GM12873 (cell line): ENCODE measurements around the gene SLC25A47.

Source experiments
- TF ChIP-seq, protein P1 (sequence below): IDR thresholded peaks from 2 replicates; pipeline ENCODE4 v1.5.1; 2012; ENCODE audit warnings: low read depth, mild to moderate bottlenecking, moderate library complexity, low read length, control low read depth; ENCODE audit not compliant: insufficient read depth; ENCODE audit errors: missing control alignments

SLC25A47 gene

DNA sequence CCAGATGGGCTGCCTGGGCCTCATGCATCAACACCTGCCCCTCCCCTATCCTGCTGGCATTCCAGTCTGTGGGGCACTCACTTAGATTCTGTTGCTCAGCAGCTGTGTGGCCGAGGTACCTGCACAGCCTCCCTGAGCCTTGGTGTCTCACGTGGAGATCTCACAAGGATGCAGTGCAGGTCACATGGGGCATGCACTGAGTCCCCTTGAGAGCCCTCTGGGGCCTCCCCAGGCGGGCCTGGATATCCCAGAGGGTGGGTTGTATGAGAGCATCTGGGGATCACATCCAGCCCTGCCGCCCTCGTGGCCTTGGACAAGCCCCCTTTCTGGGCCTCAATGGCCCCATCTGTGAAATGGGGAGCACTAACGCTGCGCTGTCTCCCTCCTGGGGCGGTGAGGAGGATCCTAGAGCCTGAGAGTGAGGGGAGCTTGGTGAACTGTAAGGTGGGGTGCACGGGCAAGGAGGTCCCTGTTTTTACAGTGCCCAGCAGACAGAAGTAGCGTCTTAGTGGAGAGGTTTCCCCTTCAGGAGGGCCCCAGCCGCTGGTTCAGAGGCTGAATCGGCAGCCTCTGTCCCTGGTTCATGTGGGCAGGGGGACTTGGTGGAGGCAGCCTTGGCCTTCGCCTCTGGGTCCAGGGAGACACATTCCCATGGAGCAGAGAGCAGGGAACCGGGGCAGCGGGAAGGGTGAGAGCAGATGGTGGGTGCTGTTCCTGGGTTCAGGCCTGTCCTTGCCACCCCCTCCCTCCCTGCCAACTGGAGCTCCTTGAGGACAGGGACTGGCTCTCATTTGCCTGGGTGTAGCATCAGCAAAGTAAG, 791 bp upstream of the SLC25A47 start:
- TF ChIP-seq, protein P1, sequence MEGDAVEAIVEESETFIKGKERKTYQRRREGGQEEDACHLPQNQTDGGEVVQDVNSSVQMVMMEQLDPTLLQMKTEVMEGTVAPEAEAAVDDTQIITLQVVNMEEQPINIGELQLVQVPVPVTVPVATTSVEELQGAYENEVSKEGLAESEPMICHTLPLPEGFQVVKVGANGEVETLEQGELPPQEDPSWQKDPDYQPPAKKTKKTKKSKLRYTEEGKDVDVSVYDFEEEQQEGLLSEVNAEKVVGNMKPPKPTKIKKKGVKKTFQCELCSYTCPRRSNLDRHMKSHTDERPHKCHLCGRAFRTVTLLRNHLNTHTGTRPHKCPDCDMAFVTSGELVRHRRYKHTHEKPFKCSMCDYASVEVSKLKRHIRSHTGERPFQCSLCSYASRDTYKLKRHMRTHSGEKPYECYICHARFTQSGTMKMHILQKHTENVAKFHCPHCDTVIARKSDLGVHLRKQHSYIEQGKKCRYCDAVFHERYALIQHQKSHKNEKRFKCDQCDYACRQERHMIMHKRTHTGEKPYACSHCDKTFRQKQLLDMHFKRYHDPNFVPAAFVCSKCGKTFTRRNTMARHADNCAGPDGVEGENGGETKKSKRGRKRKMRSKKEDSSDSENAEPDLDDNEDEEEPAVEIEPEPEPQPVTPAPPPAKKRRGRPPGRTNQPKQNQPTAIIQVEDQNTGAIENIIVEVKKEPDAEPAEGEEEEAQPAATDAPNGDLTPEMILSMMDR: no peak

DNA sequence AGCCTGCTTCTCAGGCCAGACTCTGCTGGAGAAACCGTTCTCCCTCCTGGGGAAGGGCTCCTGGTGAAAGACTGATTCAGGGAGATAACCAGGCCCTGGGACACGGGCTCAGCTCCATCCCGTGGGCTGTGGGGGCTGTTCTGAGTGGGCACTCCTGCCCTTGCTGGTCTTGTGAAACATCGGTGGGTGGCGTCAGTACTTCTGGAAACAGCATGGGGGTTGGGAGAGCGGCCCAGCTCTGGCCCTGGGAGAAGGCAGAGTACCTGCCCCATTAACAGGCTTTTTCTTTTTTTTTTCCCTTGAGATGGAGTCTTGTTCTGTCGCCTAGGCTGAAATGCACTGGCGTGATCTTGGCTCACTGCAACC, 786 bp downstream of the SLC25A47 start:
- TF ChIP-seq, protein P1: no peak

DNA sequence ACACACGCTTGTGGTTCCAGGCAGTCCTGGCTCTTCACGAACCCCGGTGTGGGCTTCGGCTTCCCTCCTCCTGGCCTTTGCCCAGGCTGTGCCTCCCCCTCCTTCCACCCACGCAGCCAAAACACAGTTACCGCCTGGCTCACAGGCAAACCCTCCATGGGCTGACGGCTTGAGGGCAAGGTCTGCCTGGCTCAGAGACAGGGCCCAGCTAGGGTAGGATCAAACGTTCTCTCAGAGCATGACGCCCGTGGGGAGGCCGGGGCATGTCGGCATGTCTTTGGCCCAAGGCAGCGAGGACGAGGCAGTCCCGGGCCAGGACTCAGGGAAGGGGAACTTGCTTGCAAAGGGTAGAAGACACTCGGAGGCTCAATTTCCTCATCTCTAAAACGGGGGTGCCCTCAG, 2.1 kb downstream of the SLC25A47 start:
- TF ChIP-seq, protein P1: no peak

DNA sequence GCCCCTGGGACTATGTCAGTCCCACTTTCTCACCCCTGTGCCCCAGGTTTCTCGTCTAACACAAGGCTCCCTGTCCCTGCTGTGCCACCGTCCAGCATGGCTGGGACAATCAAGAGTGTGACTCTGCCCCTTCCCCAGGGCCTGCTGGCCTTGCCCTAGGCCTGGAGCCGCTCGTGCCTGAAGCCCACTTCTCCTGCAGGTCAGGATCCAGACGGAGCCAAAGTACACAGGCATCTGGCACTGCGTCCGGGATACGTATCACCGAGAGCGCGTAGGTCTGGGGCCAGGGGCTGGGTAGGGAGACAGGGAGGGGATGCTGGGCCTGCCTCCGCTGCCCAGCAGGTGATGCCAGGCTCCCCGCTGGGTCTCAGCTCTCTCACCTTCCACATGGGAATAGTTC, 2.8 kb downstream of the SLC25A47 start:
- TF ChIP-seq, protein P1: no peak

DNA sequence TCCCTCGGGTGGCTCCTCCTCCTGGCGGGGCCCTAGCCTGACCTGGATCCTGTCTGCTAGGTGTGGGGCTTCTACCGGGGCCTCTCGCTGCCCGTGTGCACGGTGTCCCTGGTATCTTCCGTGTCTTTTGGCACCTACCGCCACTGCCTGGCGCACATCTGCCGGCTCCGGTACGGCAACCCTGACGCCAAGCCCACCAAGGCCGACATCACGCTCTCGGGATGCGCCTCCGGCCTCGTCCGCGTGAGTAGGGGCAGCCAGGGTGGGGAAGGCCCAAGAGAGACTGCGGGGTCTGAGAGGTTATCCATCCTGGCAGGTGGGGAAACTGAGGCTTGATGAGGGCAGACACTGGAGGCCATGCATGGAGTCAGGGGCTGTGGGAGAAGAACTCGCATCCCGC, 4.0 kb downstream of the SLC25A47 start:
- TF ChIP-seq, protein P1: no peak

DNA sequence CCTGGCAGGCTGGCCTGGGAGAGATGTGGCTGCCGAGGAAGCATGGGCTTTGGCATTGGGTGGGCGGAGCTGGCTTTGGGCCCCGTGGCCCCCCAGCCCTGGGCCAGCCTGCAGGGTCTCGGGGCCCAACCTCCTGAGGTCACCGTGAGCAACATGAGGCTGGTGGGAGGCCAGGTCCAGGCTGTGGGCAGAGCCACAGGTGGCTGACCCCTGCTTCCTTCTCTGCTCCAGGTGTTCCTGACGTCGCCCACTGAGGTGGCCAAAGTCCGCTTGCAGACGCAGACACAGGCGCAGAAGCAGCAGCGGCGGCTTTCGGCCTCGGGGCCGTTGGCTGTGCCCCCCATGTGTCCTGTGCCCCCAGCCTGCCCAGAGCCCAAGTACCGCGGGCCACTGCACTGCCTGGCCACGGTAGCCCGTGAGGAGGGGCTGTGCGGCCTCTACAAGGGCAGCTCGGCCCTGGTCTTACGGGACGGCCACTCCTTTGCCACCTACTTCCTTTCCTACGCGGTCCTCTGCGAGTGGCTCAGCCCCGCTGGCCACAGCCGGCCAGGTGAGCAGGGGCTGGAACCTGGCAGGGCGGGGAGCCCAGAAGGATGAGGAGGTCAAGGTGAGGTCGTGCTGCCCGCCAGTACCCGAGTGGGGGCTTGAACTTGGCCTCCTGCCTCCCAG, 5.5 kb downstream of the SLC25A47 start:
- TF ChIP-seq, protein P1: no peak

DNA sequence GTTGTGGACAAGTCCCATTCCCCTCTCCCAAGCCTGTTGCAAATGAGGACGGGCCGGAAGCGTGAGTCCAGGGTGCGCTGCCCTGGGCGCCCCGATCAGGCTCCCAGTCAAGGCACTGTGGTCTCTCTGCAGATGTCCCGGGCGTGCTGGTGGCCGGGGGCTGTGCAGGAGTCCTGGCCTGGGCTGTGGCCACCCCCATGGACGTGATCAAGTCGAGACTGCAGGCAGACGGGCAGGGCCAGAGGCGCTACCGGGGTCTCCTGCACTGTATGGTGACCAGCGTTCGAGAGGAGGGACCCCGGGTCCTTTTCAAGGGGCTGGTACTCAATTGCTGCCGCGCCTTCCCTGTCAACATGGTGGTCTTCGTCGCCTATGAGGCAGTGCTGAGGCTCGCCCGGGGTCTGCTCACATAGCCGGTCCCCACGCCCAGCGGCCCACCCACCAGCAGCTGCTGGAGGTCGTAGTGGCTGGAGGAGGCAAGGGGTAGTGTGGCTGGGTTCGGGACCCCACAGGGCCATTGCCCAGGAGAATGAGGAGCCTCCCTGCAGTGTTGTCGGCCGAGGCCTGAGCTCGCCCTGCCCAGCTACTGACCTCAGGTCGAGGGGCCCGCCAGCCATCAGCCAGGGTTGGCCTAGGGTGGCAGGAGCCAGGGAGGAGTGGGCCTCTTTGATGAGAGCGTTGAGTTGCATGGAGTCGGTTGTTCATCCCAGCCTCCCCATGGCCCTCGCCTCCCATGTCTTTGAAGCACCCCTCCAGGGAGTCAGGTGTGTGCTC, 6.3 kb downstream of the SLC25A47 start:
- TF ChIP-seq, protein P1: no peak
